H1 (cell line): ENCODE measurements around the gene CDH26. TPM values are rescaled to one million over a fixed set of nuclear protein-coding genes. Genes with fewer than 3 reads are reported as not detected.

Experiments
- CTCF ChIA-PET: fragments of 300-600 bp; sonication (Branson Sonifier 250); formaldehyde crosslinking; loops from one replicate; lab custom pipeline; 2021; ENCODE audit not compliant: partially characterized antibody; lab: Charles Lee
- POLR2A ChIA-PET: fragments of 300-600 bp; sonication (Branson Sonifier 250); formaldehyde crosslinking; loops from one replicate; lab custom pipeline; 2021; ENCODE audit warnings: inconsistent platforms; ENCODE audit not compliant: partially characterized antibody; lab: Charles Lee
- DNase-seq, 2 experiments: peaks; one replicate each; pipeline versions ENCODE4 v3.0.0 to v3.0.0-alpha.2; 2010 to 2022; ENCODE audit warnings: low spot score in 2 of 2, low read depth in 1 of 2, mixed read lengths in 1 of 2
- FAIRE-seq: peaks from 2 replicates; lab custom pipeline; 2011; peaks lifted over from hg19 to GRCh38; lab: Jason Lieb, UNC
- H2AFZ ChIP-seq: 2 replicates; pipeline ENCODE4 v1.8.1; 2012; ENCODE audit warnings: low read length, inconsistent platforms
- H2AK5ac ChIP-seq: 2 replicates; pipeline ENCODE4 v1.6.1; 2013; ENCODE audit warnings: low read depth, low read length
- H2BK120ac ChIP-seq: replicated peaks from 2 replicates; pipeline ENCODE3; 2013; ENCODE audit warnings: low read depth, low read length, inconsistent platforms
- H2BK12ac ChIP-seq: 2 replicates; pipeline ENCODE4 v1.6.1; 2013; ENCODE audit warnings: low read depth, low read length
- H2BK15ac ChIP-seq: 2 replicates; pipeline ENCODE4 v1.6.1; 2013; ENCODE audit warnings: low read length
- H2BK20ac ChIP-seq: 2 replicates; pipeline ENCODE4 v1.6.1; 2013; ENCODE audit warnings: low read length
- H2BK5ac ChIP-seq: 2 replicates; pipeline ENCODE4 v1.6.1; 2013; ENCODE audit warnings: low read depth, low read length
- H3K14ac ChIP-seq: 2 replicates; pipeline ENCODE4 v1.6.1; 2013; ENCODE audit warnings: inconsistent platforms; ENCODE audit not compliant: insufficient read length
- H3K18ac ChIP-seq: 2 replicates; pipeline ENCODE4 v1.6.1; 2013; ENCODE audit warnings: low read length; ENCODE audit errors: extremely low read depth
- H3K23ac ChIP-seq: 2 replicates; pipeline ENCODE4 v1.6.1; 2013; ENCODE audit warnings: inconsistent platforms; ENCODE audit not compliant: insufficient read length
- H3K23me2 ChIP-seq: 2 replicates; pipeline ENCODE4 v1.6.1; 2013; ENCODE audit warnings: low read depth, low read length
- H3K27ac ChIP-seq: 2 replicates; pipeline ENCODE4 v1.6.1; 2011; ENCODE audit warnings: low read depth, low read length, inconsistent platforms
- H3K27me3 ChIP-seq, 4 experiments: replicated peaks in 1 of 4; 1 replicate in 1 of 4; 2 replicates in 3 of 4; pipeline versions ENCODE4 v1.6.1 to v1.8.1; 2011 to 2013; ENCODE audit warnings: low read length in 3 of 4, mild to moderate bottlenecking in 3 of 4, inconsistent platforms in 2 of 4, mixed read lengths in 2 of 4, moderate library complexity in 1 of 4; ENCODE audit not compliant: control insufficient read depth in 3 of 4, insufficient read depth in 3 of 4; ENCODE audit errors: extremely low read depth in 1 of 4
- H3K36me3 ChIP-seq, 4 experiments: 2 replicates each; pipeline versions ENCODE4 v1.6.1 to v1.8.1; 2011 to 2013; ENCODE audit warnings: mild to moderate bottlenecking in 4 of 4, low read length in 3 of 4, moderate library complexity in 2 of 4, control low read depth in 1 of 4, inconsistent platforms in 1 of 4; ENCODE audit not compliant: insufficient read depth in 4 of 4, control insufficient read depth in 2 of 4
- H3K4ac ChIP-seq: replicated peaks from 2 replicates; pipeline ENCODE3; 2013; ENCODE audit warnings: low read length, low read depth, mixed read lengths, inconsistent platforms; ENCODE audit not compliant: insufficient read length
- H3K4me1 ChIP-seq, 4 experiments: replicated peaks in 1 of 4; 1 replicate in 1 of 4; 2 replicates in 3 of 4; pipeline versions ENCODE4 v1.6.1 to v1.8.1; 2011 to 2013; ENCODE audit warnings: low read length in 3 of 4, inconsistent platforms in 2 of 4, mixed read lengths in 1 of 4; ENCODE audit not compliant: insufficient read depth in 4 of 4, control insufficient read depth in 3 of 4
- H3K4me2 ChIP-seq, 2 experiments: 2 replicates each; pipeline versions ENCODE4 v1.6.1 to v1.8.1; 2011 to 2013; ENCODE audit warnings: low read depth in 2 of 2, low read length in 2 of 2, control low read depth in 1 of 2, inconsistent platforms in 1 of 2, mild to moderate bottlenecking in 1 of 2; ENCODE audit not compliant: insufficient read depth in 1 of 2
- H3K4me3 ChIP-seq, 4 experiments: fragments of 200-600, 300-600 bp in 1 of 4; sonication (generic), shearing (Covaris generic), sonication (Bioruptor Twin) in 1 of 4; 2 replicates each; pipeline versions ENCODE4 v1.5.1 to v1.8.1; 2011 to 2016; ENCODE audit warnings: low read length in 4 of 4, low read depth in 3 of 4, control low read depth in 2 of 4, inconsistent platforms in 2 of 4, mild to moderate bottlenecking in 2 of 4, mixed read lengths in 1 of 4, moderate library complexity in 1 of 4; ENCODE audit not compliant: insufficient read depth in 2 of 4; ENCODE audit errors: extremely low read depth in 1 of 4
- H3K56ac ChIP-seq: replicated peaks from 2 replicates; pipeline ENCODE3; 2013; ENCODE audit warnings: low read depth, mild to moderate bottlenecking, mixed read lengths, low read length, inconsistent platforms; ENCODE audit not compliant: insufficient read length
- H3K79me1 ChIP-seq: 2 replicates; pipeline ENCODE4 v1.6.1; 2013; ENCODE audit warnings: low read depth, low read length, control low read depth
- H3K79me2 ChIP-seq, 2 experiments: 2 replicates each; pipeline versions ENCODE4 v1.6.1 to v1.8.1; 2012 to 2013; ENCODE audit warnings: low read length in 2 of 2, mild to moderate bottlenecking in 2 of 2, inconsistent platforms in 1 of 2; ENCODE audit not compliant: insufficient read depth in 2 of 2, control insufficient read depth in 1 of 2
- H3K9ac ChIP-seq, 4 experiments: replicated peaks in 1 of 4; 1 replicate in 1 of 4; 2 replicates in 3 of 4; pipeline versions ENCODE4 v1.6.1 to v1.8.1; 2011 to 2013; ENCODE audit warnings: low read depth in 3 of 4, low read length in 3 of 4, control low read depth in 2 of 4, mild to moderate bottlenecking in 2 of 4, moderate library complexity in 2 of 4, inconsistent platforms in 1 of 4; ENCODE audit errors: extremely low read depth in 1 of 4
- H3K9me3 ChIP-seq, 2 experiments: 2 replicates each; pipeline versions ENCODE4 v1.6.1 to v1.8.1; 2012 to 2013; ENCODE audit warnings: mild to moderate bottlenecking in 2 of 2, moderate library complexity in 2 of 2, control low read depth in 1 of 2, inconsistent platforms in 1 of 2, low read depth in 1 of 2, low read length in 1 of 2, mixed read lengths in 1 of 2; ENCODE audit not compliant: insufficient read depth in 2 of 2
- H4K20me1 ChIP-seq, 2 experiments: replicated peaks in 1 of 2; 2 replicates each; pipeline versions ENCODE3 to v1.8.1; 2011 to 2013; ENCODE audit warnings: inconsistent platforms in 2 of 2, low read length in 2 of 2, mild to moderate bottlenecking in 1 of 2; ENCODE audit not compliant: insufficient read depth in 2 of 2, control insufficient read depth in 1 of 2
- H4K5ac ChIP-seq: 2 replicates; pipeline ENCODE4 v1.6.1; 2013; ENCODE audit warnings: low read length, low read depth, mixed read lengths, inconsistent platforms; ENCODE audit not compliant: insufficient read length
- H4K8ac ChIP-seq: 2 replicates; pipeline ENCODE4 v1.8.0; 2013; ENCODE audit warnings: mild to moderate bottlenecking, moderate library complexity, low read length, inconsistent platforms; ENCODE audit not compliant: insufficient read depth; ENCODE audit errors: extremely low read depth
- H4K91ac ChIP-seq: replicated peaks from 2 replicates; pipeline ENCODE3; 2013; ENCODE audit warnings: low read length, mixed read lengths, inconsistent platforms; ENCODE audit not compliant: insufficient read length
- EZH2 ChIP-seq: fragments of 200-600 bp; sonication (generic); IDR thresholded peaks from 2 replicates; pipeline ENCODE4 v1.7.1; 2012; ENCODE audit warnings: low read depth, mild to moderate bottlenecking, moderate library complexity, low read length, inconsistent platforms; ENCODE audit not compliant: severe bottlenecking
- PHF8 ChIP-seq: fragments of 200-600 bp; sonication (generic); conservative IDR thresholded peaks from 2 replicates; pipeline ENCODE4 v1.7.1; 2012; ENCODE audit warnings: low read depth, mild to moderate bottlenecking, inconsistent platforms, low read length, moderate library complexity
- RAD21 ChIP-seq, 2 experiments: IDR thresholded peaks in 1 of 2; conservative IDR thresholded peaks in 1 of 2; 2 replicates each; pipeline ENCODE4 v1.6.1; 2011; ENCODE audit warnings: low read depth in 2 of 2, low read length in 2 of 2, improper control_type of control experiment in 1 of 2, inconsistent platforms in 1 of 2, mild to moderate bottlenecking in 1 of 2, moderate library complexity in 1 of 2
- RBBP5 ChIP-seq: IDR thresholded peaks from 2 replicates; pipeline ENCODE4 v1.7.1; 2012; ENCODE audit warnings: low read depth, mild to moderate bottlenecking, inconsistent platforms, low read length, moderate library complexity, borderline replicate concordance
- SIRT6 ChIP-seq: IDR thresholded peaks from one replicate; pipeline ENCODE4 v1.7.1; 2012; ENCODE audit warnings: low read length, inconsistent platforms
- SP4 ChIP-seq: IDR thresholded peaks from 2 replicates; pipeline ENCODE4 v1.6.1; 2012; ENCODE audit warnings: low read length, inconsistent platforms
- TBP ChIP-seq: IDR thresholded peaks from 2 replicates; pipeline ENCODE4 v1.6.1; 2011; ENCODE audit warnings: low read depth, low read length, improper control_type of control experiment
- ZNF274 ChIP-seq: IDR thresholded peaks from 2 replicates; pipeline ENCODE4 v1.7.0; 2012; ENCODE audit warnings: low read length, borderline replicate concordance; ENCODE audit errors: extremely low read depth
- WGBS, 2 experiments: shearing (Covaris generic) in 1 of 2; methylation state at CpG; one replicate each; pipeline versions ENCODE4 v1.1.6 to v1.1.7; 2013 to 2015; ENCODE audit warnings: low lambda C conversion rate in 2 of 2, mixed read lengths in 2 of 2, inconsistent platforms in 1 of 2, low coverage in 1 of 2, missing lambda C conversion rate in 1 of 2; ENCODE audit not compliant: insufficient replicate concordance in 2 of 2, insufficient coverage in 1 of 2, insufficient read length in 1 of 2; ENCODE audit errors: extremely low coverage in 1 of 2, missing lambda C conversion rate in 1 of 2; 5-methylcytosine and 5-hydroxymethylcytosine counted together
- polyA plus RNA-seq, 7 experiments: library from polyadenylated mRNA; depleted of rRNA in 3 of 7; stranded (reverse) in 5 of 7; unstranded in 2 of 7; fragments of >200 nt in 5 of 7; fragments of 200-250 nt in 2 of 7; gene quantifications; 1 replicate in 5 of 7; 2 replicates in 1 of 7; 4 replicates in 1 of 7; pipeline versions ENCODE4 v1.2.1 to v1.2.3, GENCODE V29; 2011 to 2013; ENCODE audit warnings: missing spikeins in 2 of 7, mixed read lengths in 2 of 7
- total RNA-seq: library from RNA; stranded (reverse); fragmentation: NEBNext Ultra II Directional; extraction: Animal tissue kit (Norgen Biotek cat#: 25700); gene quantifications from 2 replicates; pipeline ENCODE4 v1.2.1, GENCODE V29; 2021
- TF ChIP-seq, protein P1 (sequence below): IDR thresholded peaks from 2 replicates; pipeline ENCODE4 v1.6.1; 2011; ENCODE audit warnings: low read length, improper control_type of control experiment

CDH26 gene
- total and polyA plus RNA-seq, 2 of the 8 experiments (the other 6 are each of a cell fraction or from before 2014, with no cell fraction given): 1.5 to 1.7 TPM

DNA sequence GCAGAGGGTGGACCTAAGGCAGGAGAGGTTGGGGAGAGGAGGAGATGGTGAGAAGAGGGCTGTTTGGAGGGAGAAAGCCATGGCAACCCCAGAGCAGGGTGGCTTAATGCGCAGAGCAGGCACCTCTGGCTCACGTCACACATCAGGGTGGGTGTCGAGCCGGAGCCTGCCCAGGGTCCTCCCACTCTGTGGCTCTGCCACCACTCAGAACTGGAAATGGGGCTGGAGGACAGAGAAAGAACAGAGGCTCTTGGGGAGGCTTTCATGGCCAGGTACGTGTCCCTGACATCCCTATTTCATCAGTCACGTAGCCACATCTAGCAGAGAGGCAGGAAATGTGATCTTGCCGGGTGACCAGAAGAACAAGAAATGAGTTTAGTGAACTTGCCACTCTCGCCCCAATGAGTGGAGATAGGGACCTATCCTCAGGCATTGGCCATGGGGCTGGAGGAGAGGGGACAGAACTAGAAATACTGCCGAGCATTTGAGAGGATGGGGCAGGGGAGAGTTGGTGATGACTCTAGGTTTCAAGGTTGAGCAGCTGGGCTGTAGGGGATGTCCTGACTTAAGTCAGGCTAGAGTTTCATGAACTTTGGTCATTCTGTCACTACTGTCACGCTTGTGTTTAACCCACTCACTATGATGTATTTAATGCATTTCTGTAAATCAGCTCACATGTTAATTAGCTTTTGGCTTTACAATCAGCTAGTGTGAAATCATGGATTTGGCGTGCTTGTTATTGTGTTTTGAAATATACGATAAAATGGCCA is 52.7 kb downstream of the CDH26 start:
- Histone ChIP-seq H3K79me2 (no peaks in the 10 kb centered on the region), H2BK5ac (no peak overlapping the region), H3K56ac (no peak overlapping the region), H3K27me3 (no peaks in the 10 kb centered on the region; a peak in 1 of 7 replicates), H3K4me2 (no peak overlapping the region), H3K4ac (no peak overlapping the region), H3K4me1 (no peaks in the 10 kb centered on the region; a peak in 1 of 7 replicates), H4K91ac (no peak overlapping the region), H4K8ac (no peak overlapping the region), H3K9ac (no peak overlapping the region), H3K18ac (no peak overlapping the region), H2AK5ac (no peak overlapping the region), H2BK12ac (no peak overlapping the region), H3K23ac (no peak overlapping the region), H3K27ac (no peak overlapping the region), H2AFZ (no peak overlapping the region), H3K79me1 (no peaks in the 10 kb centered on the region), H4K5ac (no peak overlapping the region), H2BK120ac (no peak overlapping the region), H4K20me1 (no peaks in the 10 kb centered on the region), H2BK15ac (0 out of 2 replicates have a peak overlapping the region, but pooled peaks have one; percentile 46), H3K14ac (no peak overlapping the region), H3K4me3 (no peak overlapping the region), H2BK20ac (no peak overlapping the region), H3K36me3 (no peaks in the 10 kb centered on the region), H3K9me3 (no peaks in the 10 kb centered on the region), H3K23me2 (no peaks in the 10 kb centered on the region)
- no peak for DNase-seq
- CTCF ChIA-PET: interaction anchor here (0.6 to 4.1 kb wide), 22 partner anchors 7 to 502 kb away, joined by 3 to 25 read pairs (median 6); no protein-coding TSS in a partner anchor
- POLR2A ChIA-PET: no interaction called here
- no peak for FAIRE-seq
- 87% methylated on average over 12 of the region's 12 CpGs; no CpG with 5 or more reads in 1 of the 2 experiments for WGBS, 2 experiments
- TF ChIP-seq EZH2 (no peak), RAD21 (IDR thresholded peaks at IDR 0.05 in 1 of 2, conservative IDR thresholded peaks at IDR 0.05 in 1 of 2; ENCODE audit: low read depth in 2 of 2, low read length in 2 of 2) (no peak), RBBP5 (no peak), SIRT6 (no peak), PHF8 (no peak), ZNF274 (no peak), TBP (no peak), SP4 (no peak)
- TF ChIP-seq, protein P1, sequence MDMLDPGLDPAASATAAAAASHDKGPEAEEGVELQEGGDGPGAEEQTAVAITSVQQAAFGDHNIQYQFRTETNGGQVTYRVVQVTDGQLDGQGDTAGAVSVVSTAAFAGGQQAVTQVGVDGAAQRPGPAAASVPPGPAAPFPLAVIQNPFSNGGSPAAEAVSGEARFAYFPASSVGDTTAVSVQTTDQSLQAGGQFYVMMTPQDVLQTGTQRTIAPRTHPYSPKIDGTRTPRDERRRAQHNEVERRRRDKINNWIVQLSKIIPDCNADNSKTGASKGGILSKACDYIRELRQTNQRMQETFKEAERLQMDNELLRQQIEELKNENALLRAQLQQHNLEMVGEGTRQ: no peak
